Liver (tissue), 3 donors: Measurements from ENCODE around the gene PPP1R11.

Source experiments
- ATF3 ChIP-seq: IDR thresholded peaks from 2 replicates; pipeline ENCODE4 v1.6.1; 2016; ENCODE audit warnings: antibody characterized with exemption
- EGR1 ChIP-seq, 2 donors: IDR thresholded peaks; 2 replicates each; pipeline ENCODE4 v1.6.1; 2016 to 2018; ENCODE audit warnings: antibody characterized with exemption in 2 of 2, low read depth in 2 of 2
- FOXA2 ChIP-seq: IDR thresholded peaks from 2 replicates; pipeline ENCODE4 v1.6.1; 2016; ENCODE audit warnings: antibody characterized with exemption
- GABPA ChIP-seq, 2 donors: IDR thresholded peaks in 1 of 2; conservative IDR thresholded peaks in 1 of 2; 2 replicates each; pipeline ENCODE4 v1.6.1; 2016; ENCODE audit warnings: antibody characterized with exemption in 2 of 2, mild to moderate bottlenecking in 1 of 2, moderate library complexity in 1 of 2
- JUND ChIP-seq, 2 donors: IDR thresholded peaks; 2 replicates each; pipeline ENCODE4 v1.6.1; 2016; ENCODE audit warnings: antibody characterized with exemption in 2 of 2
- RAD21 ChIP-seq, 2 donors: IDR thresholded peaks; 2 replicates each; pipeline ENCODE4 v1.6.1; 2016; ENCODE audit warnings: antibody characterized with exemption in 2 of 2, mild to moderate bottlenecking in 2 of 2
- REST ChIP-seq: IDR thresholded peaks from 2 replicates; pipeline ENCODE4 v1.6.1; 2016; ENCODE audit warnings: antibody characterized with exemption, mild to moderate bottlenecking
- SP1 ChIP-seq: IDR thresholded peaks from 2 replicates; pipeline ENCODE4 v1.6.1; 2018; ENCODE audit warnings: antibody characterized with exemption, mild to moderate bottlenecking
- TF ChIP-seq, protein P1 (sequence below): fragments of 150-350 bp; IDR thresholded peaks from 2 replicates; pipeline ENCODE4 v1.5.1; 2017; ENCODE audit warnings: improper control_type of control experiment, low read depth, low read length; ENCODE audit not compliant: missing input control
- donor health status: healthy.
- donor health status: healthy.

GRCh38 chr6:30041221-30041620 lies 25.8 kb upstream of the PPP1R11 start:
- TF ChIP-seq, protein P1, sequence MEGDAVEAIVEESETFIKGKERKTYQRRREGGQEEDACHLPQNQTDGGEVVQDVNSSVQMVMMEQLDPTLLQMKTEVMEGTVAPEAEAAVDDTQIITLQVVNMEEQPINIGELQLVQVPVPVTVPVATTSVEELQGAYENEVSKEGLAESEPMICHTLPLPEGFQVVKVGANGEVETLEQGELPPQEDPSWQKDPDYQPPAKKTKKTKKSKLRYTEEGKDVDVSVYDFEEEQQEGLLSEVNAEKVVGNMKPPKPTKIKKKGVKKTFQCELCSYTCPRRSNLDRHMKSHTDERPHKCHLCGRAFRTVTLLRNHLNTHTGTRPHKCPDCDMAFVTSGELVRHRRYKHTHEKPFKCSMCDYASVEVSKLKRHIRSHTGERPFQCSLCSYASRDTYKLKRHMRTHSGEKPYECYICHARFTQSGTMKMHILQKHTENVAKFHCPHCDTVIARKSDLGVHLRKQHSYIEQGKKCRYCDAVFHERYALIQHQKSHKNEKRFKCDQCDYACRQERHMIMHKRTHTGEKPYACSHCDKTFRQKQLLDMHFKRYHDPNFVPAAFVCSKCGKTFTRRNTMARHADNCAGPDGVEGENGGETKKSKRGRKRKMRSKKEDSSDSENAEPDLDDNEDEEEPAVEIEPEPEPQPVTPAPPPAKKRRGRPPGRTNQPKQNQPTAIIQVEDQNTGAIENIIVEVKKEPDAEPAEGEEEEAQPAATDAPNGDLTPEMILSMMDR: no peak
- TF ChIP-seq GABPA (IDR thresholded peaks at IDR 0.05 in 1 of 2, conservative IDR thresholded peaks at IDR 0.05 in 1 of 2): no peak
- no peak for TF ChIP-seq SP1
- TF ChIP-seq RAD21 (IDR thresholded peaks at IDR 0.05): no peak
- no peak for TF ChIP-seq EGR1 (IDR thresholded peaks at IDR 0.05; ENCODE audit: low read depth in 2 of 2)
- TF ChIP-seq REST: no peak
- no peak for TF ChIP-seq ATF3
- no peak for TF ChIP-seq FOXA2
- TF ChIP-seq JUND (IDR thresholded peaks at IDR 0.05): no peak
